Stimulated activated naive B cell treated with anti-CD40 and anti-IgM and Interleukin-4, amounts not matched to agents 10 μg/mL and 1 μg/mL and 100 μg/mL, for 72 hours (primary cell): ENCODE data around the gene RNU1-4.
"Not testable (repeated sequence)": the region's sequence is repeated elsewhere in the genome, so short reads cannot be mapped to it uniquely, and the experiment has no call there.

Source experiments
- ATAC-seq, 2 donors: fragments of 150-1000 bp; cut with Tn5 transposase; replicated peaks; 2 replicates each; pipeline ENCODE4 v1.10.0; 2021; ENCODE audit warnings: moderate library complexity in 1 of 2
- DNase-seq: peaks from one replicate; pipeline ENCODE4 v3.0.0; 2021
- H3K27ac Mint-ChIP-seq: one replicate; pipeline ENCODE4 v1.8.0; 2022; ENCODE audit warnings: mild to moderate bottlenecking, mixed read lengths
- H3K27me3 Mint-ChIP-seq, 2 donors: one replicate each; pipeline ENCODE4 v1.8.0; 2022; ENCODE audit warnings: mixed read lengths in 2 of 2
- H3K36me3 Mint-ChIP-seq, 2 donors: one replicate each; pipeline ENCODE4 v1.8.0; 2022; ENCODE audit warnings: mixed read lengths in 2 of 2, mild to moderate bottlenecking in 1 of 2
- H3K4me1 Mint-ChIP-seq, 2 donors: one replicate each; pipeline ENCODE4 v1.8.0; 2022; ENCODE audit warnings: mixed read lengths in 2 of 2, mild to moderate bottlenecking in 1 of 2
- H3K4me3 Mint-ChIP-seq, 2 donors: one replicate each; pipeline ENCODE4 v1.8.0; 2022; ENCODE audit warnings: mild to moderate bottlenecking in 2 of 2, mixed read lengths in 2 of 2, moderate library complexity in 1 of 2
- H3K9me3 Mint-ChIP-seq, 2 donors: one replicate each; pipeline ENCODE4 v1.8.0; 2022; ENCODE audit warnings: mixed read lengths in 2 of 2, mild to moderate bottlenecking in 1 of 2

The RNU1-4 gene

DNA sequence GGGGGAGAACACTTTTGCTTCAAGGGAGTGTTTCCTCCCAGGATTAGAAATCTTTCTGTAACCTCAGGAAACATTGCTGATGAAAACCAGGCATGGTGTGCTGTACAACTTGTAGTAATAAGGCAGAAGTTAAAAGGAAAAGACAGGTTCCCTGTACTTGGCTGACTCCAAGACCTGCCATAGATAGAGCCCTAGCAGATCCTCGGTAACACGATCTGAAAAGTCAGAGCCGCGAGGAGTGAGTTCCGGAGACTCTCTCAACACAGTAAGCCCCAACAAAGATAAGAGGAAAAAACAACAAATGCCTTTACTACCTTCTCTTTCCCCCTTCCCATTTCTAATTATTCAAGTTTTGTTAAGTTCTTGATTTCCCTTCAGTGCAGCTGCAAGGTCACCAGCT is 7.3 kb downstream of the RNU1-4 start:
- H3K27me3 Mint-ChIP-seq, H3K9me3 Mint-ChIP-seq, H3K4me3 Mint-ChIP-seq, H3K4me1 Mint-ChIP-seq, DNase-seq, H3K36me3 Mint-ChIP-seq, ATAC-seq, H3K27ac Mint-ChIP-seq: not testable (repeated sequence)

DNA sequence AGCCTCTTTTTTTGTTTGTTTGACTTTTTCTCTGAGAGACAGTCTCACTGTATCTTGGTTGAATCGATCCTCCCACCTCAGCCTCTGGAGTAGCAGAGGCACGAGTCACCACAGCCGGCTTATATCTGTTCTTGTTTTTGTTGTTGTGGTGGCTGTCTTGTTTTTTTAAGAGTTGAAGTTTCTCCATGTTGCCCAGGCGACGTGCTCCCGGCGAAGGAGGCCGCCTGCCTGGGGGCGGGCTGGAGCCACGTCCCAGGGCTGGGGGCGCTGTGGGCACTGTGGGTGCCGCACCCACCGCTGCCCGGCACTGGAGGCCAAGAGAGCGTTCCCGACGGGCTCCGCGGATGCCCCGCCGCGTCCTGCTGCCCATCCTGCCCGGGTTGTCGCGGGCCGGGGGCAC is 8.4 kb downstream of the RNU1-4 start:
- DNase-seq, H3K4me3 Mint-ChIP-seq, H3K27me3 Mint-ChIP-seq, H3K36me3 Mint-ChIP-seq, ATAC-seq, H3K4me1 Mint-ChIP-seq, H3K9me3 Mint-ChIP-seq, H3K27ac Mint-ChIP-seq: not testable (repeated sequence)

DNA sequence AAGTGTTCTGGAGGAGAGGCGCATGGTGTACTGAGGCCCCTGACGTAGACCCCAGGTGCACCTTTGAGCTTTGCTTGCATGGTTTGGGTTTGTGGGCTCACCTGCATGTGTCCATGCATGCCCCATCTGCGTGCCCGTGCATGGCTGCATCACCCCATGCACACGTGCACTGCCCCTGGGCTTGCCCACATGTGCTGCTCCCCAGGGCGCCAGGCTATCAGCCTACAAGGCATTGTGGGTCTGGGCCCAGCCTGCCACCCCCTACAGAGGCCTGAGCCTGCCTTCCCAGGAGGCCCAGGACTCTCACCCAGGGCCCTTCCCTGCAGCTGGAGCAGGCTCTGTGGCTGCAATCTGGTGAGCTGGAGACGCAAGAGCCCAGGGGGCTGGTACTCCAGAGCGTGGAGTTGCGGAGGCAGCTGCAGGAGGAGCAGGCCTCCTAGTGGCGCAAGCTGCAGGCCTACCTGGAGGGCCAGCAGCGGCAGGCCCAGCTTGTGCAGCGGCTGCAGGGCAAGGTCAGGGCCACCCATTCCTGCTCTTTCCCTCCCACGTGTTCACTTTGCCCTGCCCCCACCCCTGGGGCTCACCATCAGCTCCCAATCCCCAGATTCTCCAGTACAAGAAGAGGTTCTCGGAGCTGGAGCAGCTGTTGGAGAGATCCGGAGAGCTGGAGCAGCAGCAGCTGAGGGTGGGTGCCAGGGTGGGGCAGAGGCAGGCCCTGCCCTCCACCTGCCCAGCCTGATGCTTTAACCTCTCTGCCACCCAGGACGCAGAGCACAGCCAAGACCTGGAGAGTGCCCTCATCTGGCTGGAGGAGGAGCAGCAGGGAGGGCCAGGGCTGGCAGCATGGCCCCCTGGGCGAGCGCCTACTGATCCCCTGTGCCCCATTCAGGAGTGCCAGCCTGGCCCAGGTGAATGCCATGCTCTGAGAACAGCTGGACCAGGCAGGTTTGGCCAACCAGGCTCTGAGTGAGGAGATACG is 9.9 kb downstream of the RNU1-4 start:
- not testable (repeated sequence) for H3K9me3 Mint-ChIP-seq, H3K4me3 Mint-ChIP-seq, H3K4me1 Mint-ChIP-seq, H3K36me3 Mint-ChIP-seq, H3K27ac Mint-ChIP-seq, DNase-seq, H3K27me3 Mint-ChIP-seq
- peak; percentile 82 to 86 for ATAC-seq

DNA sequence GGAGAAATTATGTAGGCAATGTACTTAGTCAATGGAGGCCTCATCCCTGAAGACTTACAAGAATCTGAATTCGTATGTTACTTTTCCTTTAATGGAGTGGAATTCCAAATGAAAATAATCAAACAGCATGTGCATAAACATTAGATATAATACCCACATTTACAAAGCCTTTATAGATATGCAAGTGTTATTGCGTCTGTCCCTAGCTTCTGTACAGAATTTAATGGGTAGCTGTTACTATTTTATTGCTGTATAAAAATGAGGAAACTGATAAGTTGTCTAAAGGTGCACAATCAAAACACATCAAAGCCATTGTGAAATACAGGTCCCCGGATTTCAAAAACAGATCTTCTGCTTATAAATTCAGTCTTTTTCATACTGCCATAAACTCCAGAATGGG is 12.5 kb downstream of the RNU1-4 start:
- not testable (repeated sequence) for H3K9me3 Mint-ChIP-seq, ATAC-seq, H3K4me3 Mint-ChIP-seq, DNase-seq, H3K27me3 Mint-ChIP-seq, H3K27ac Mint-ChIP-seq, H3K4me1 Mint-ChIP-seq, H3K36me3 Mint-ChIP-seq

DNA sequence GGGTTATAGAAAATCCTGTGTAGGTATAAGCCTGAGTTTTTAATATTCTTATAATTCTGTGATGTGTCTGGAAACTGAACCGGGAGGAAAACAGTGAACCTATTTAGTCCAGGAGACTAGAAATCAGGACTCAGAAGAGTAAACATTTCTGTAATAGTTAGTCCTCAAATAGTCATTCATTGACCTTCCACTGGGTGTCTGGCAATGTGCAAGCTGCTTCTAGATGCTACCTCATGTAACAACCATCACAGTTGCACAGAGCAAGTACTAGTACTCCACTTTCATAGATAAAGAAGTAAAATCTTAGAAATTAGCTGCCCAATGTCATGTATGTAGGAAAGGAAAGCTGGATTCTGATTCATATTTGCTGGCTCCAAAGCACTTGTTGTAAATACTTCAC is 15.1 kb downstream of the RNU1-4 start:
- H3K9me3 Mint-ChIP-seq, H3K36me3 Mint-ChIP-seq, H3K4me1 Mint-ChIP-seq, DNase-seq, H3K27me3 Mint-ChIP-seq, H3K27ac Mint-ChIP-seq, H3K4me3 Mint-ChIP-seq: not testable (repeated sequence)
- ATAC-seq: peak in 1 of 2 donors; percentile 55

DNA sequence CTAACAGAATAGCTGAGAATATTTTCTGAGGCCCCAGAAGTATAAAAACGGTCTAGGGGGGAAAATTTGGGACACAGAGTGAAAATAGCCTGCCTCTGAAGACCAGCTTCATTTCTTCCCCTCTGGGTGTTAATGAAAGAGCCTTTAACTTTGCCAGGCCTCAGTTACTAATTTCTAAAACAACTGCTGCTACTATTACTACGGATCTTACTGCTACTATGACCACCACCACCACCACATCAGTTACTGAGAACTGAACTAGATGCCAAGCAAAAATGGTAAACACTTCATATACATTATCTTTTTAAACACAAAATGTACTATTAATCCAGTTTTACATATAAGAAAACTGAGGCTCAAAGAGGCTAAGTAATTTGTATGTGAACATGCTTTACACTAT is 15.6 kb downstream of the RNU1-4 start:
- H3K27me3 Mint-ChIP-seq, ATAC-seq, H3K4me3 Mint-ChIP-seq, H3K36me3 Mint-ChIP-seq, DNase-seq, H3K27ac Mint-ChIP-seq, H3K4me1 Mint-ChIP-seq, H3K9me3 Mint-ChIP-seq: not testable (repeated sequence)

DNA sequence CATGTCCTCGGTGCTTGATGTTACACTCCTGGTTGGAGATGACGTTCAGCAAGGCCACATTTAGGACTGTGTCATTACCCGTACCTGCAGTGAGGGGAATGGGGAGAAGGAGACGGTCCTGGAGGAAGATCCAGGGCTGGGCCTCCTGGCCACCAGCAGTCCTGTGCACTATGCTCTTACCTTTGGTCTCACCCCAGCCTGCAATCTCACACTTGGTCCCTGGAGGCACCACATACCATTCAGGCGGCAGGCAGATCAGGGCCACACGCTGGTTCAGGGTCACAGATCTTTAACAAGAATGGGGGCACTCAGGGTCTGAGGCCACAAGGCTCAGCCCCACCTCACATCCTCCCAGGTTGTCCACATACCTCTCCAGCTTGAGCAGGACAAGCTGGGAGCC is 17.3 kb downstream of the RNU1-4 start:
- H3K9me3 Mint-ChIP-seq, H3K4me1 Mint-ChIP-seq: not testable (repeated sequence)
- ATAC-seq: peak; percentile 36 to 58

DNA sequence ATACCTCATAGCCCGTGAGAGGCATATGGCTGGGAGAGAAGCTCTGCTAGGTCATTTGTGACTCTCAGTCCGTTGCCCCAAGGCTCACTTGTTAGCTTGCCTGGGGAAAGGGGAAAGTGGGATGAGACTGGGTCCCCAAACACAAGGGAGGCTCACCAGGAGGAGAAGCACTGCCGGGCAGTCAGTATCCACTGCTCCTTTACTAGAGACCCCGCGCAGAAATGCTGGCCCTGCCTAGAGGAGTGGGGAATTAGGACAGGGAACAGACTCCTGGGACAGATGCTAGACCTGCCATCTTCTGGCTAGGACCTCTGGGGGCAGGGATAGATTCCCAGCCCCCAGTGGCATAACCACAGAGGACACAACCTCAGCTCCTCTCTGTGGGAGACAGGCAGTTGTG is 17.7 kb downstream of the RNU1-4 start:
- not testable (repeated sequence) for H3K4me1 Mint-ChIP-seq, H3K9me3 Mint-ChIP-seq, ATAC-seq, H3K4me3 Mint-ChIP-seq, H3K36me3 Mint-ChIP-seq, H3K27me3 Mint-ChIP-seq, H3K27ac Mint-ChIP-seq, DNase-seq

More for the DNA sequence above, 17.3 kb downstream of the RNU1-4 start:
- not testable (repeated sequence) for H3K4me3 Mint-ChIP-seq, H3K27ac Mint-ChIP-seq, H3K36me3 Mint-ChIP-seq, H3K27me3 Mint-ChIP-seq, DNase-seq

DNA sequence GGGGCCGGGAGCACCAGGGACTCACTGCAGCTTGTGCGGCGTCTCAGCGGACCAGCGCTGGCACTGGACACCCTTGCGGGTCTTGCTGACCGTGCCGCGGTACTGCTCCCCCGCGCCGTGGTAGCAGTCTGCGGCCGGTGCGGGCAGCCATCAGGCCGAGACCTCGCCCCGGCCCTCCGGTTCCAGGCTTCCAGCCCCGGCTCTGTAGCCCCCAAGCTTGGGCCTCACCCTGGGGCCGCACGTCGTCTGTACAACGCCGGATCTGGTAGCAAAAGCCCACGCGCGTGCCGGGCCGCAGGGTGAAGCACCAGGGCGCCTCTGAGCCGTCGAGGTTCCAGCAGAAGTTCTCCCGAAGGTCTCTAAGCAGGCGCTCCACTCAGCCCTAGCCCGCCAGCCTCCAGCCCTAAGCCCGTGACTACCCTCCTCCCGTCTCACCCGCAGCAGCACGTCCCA is 18.8 kb downstream of the RNU1-4 start:
- H3K4me3 Mint-ChIP-seq, DNase-seq, H3K4me1 Mint-ChIP-seq, H3K36me3 Mint-ChIP-seq, H3K27me3 Mint-ChIP-seq, H3K27ac Mint-ChIP-seq, H3K9me3 Mint-ChIP-seq: not testable (repeated sequence)
- peak in 1 of 2 donors; percentile 20 for ATAC-seq

DNA sequence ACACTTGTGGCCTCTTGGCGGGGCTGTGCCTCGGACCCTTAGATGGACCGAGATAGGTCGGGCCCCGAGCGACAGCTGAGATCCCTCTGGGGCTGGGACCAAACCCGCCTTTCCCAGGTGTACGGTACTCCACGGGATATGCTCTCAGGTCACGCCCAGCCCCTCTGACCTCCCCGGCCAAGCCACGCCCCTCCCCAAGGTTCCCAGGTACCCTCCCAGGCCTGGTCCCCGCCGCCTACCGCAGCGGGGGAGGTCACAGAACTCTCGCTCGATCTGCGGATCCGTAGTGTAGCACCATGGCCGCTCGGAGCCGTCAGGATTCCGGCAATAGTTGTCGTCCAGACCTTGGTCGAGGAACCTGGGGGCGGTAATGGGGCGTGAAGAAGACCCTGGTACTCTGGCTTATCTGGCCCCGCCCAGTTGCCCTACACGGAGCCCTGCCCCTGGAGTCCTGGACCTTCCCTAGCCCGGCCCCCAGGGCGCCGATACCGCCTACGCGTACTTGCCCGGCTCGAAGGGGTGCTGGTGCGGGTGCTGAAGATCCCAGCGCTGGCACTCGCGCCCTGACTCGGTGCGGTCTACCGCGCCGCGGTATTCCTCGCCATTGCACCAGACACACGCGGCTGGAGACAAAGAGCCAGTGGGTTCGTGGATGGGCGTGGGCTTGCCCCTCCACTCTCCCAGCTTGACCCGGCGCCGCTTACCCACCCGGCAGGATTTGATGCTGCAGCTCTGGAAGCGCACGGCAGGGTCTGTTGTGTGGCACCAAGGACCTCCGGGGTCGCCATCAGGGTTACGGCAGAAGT is 19.5 kb downstream of the RNU1-4 start:
- not testable (repeated sequence) for H3K27ac Mint-ChIP-seq, H3K27me3 Mint-ChIP-seq, H3K4me3 Mint-ChIP-seq, H3K36me3 Mint-ChIP-seq, H3K4me1 Mint-ChIP-seq, H3K9me3 Mint-ChIP-seq, DNase-seq
- peak; percentile 38 to 52 for ATAC-seq

DNA sequence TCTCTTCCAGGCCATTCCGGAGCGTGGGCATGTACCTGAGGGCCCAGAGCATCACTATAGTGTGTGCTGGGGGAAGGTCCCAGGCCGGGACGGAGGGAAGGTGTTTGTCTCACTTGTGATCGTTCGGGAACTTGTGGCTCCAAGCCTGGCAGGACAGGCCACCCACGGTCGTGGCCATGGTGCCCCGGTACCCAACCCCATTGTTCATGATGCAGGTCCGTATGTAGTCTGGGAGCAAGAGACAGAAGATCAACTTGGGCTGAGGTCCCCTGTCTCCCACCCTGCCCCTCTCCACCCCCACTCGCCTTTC is 20.1 kb downstream of the RNU1-4 start:
- not testable (repeated sequence) for DNase-seq, ATAC-seq, H3K36me3 Mint-ChIP-seq, H3K4me3 Mint-ChIP-seq, H3K4me1 Mint-ChIP-seq, H3K9me3 Mint-ChIP-seq, H3K27ac Mint-ChIP-seq
- peaks cover 11 to 13% of the 10 kb centered on the region in 2 donors for H3K27me3 Mint-ChIP-seq

DNA sequence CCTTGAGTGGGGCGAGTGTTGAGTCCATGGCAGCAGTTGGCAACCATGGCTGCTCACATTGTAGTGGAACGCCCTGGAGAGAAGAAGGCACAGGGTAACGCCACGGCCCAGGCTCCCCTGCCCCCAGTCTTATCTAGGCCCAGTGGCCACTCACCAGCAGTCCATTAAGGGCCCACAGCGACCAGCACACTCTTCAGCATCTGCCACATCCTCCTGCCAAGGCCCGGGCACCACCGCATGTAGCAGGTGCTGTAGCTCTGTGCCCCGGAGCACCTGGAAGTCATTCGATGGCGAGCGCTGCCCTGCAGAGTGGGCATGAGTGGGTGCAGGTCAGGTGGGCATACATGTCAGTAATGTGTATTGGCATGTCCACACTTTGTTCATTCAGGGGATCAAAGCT is 20.5 kb downstream of the RNU1-4 start:
- H3K27me3 Mint-ChIP-seq: peaks cover 14 to 16% of the 10 kb centered on the region in 2 donors
- H3K4me3 Mint-ChIP-seq, ATAC-seq, H3K4me1 Mint-ChIP-seq, H3K27ac Mint-ChIP-seq, H3K9me3 Mint-ChIP-seq, H3K36me3 Mint-ChIP-seq, DNase-seq: not testable (repeated sequence)

DNA sequence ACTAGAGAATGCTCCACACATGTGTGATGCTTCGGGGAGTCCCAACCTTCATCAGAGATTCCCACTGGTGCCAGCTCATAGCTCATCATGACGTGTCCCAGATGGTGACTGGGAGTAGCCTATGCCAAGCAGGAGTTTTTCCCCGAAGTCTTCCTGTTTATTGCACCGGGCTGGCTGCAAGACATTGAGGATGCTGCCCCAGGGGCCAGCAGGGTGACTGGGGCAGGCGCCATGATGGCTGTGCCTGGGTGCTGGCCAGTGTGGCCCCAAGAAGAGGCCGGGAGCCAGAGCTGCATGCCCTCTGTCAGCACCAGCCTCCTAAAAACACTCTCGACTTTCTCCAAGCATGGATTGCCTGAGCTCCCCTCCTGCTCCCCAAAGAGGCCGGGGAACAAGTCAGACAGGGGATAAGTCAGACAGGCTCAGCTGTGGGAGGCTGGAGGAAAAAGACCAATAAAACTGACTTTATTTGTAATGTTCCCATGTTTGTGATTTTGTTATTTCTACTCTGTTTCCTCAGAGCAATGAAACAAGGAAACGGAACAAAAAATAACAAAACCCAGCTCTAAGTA is 24.0 kb downstream of the RNU1-4 start:
- H3K27me3 Mint-ChIP-seq: peaks cover 16 to 20% of the 10 kb centered on the region in 2 donors
- H3K9me3 Mint-ChIP-seq, ATAC-seq, DNase-seq, H3K36me3 Mint-ChIP-seq, H3K27ac Mint-ChIP-seq, H3K4me1 Mint-ChIP-seq, H3K4me3 Mint-ChIP-seq: not testable (repeated sequence)

DNA sequence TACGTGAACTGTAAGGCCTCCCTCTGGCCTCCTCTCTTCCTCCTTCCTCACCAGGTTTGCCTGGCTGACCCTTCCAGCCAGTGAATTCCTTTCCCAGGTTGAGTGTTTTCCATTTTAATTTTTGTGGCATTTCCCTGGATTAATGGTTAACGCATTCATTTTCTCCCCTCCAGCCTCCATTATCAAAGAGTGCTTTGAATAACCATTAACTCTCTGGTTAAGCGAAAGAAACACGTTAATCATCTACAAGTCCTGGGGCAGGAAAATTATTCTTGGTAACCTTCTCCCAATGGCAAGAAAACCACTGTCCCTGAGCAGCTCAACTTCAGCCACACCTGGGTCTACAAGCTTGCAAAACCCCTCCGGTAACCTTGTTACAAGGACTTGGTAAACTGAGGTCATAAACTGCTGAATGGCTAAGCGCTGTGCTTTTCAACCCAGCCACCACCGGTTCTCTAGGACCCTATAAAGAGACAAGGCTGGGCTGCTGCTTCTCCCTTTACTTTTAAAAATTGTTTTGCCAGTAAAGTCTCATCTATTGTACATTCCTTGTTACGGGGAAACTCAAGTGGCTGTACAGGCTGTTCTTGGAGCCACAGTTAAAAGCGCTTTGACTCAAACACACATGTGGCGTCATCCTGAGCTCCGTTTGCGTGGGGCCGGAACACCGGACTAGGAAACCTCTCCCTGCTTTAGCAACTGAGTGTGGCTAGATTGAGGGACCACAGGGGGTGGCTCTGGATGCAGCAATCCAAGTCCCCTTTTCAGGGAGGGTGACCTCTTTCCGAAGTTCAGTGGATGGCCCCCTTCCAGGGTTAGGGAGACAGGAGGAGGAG is 24.7 kb downstream of the RNU1-4 start:
- DNase-seq, ATAC-seq, H3K9me3 Mint-ChIP-seq, H3K4me1 Mint-ChIP-seq, H3K4me3 Mint-ChIP-seq, H3K27ac Mint-ChIP-seq, H3K36me3 Mint-ChIP-seq: not testable (repeated sequence)
- H3K27me3 Mint-ChIP-seq: peaks cover 16 to 20% of the 10 kb centered on the region in 2 donors
